Uterus (tissue), 4 donors: ENCODE data around the gene LPCAT2. TPM values are rescaled to one million over a fixed set of nuclear protein-coding genes. Genes with fewer than 3 reads are reported as not detected.

Experiments used
- DNase-seq, 2 donors: peaks; one replicate each; pipeline ENCODE4 v3.0.0-alpha.2; 2019 to 2020
- H3K27ac ChIP-seq, 2 donors: fragments of 200-600 bp; sonication (generic); 1 replicate in 1 of 2; 2 replicates in 1 of 2; pipeline ENCODE4 v1.5.1; 2016 to 2018
- H3K27me3 ChIP-seq, 2 donors: fragments of 200-600 bp; sonication (generic); one replicate each; pipeline ENCODE4 v1.5.1; 2018 to 2019; ENCODE audit warnings: control low read depth in 1 of 2
- H3K36me3 ChIP-seq, 2 donors: fragments of 200-600 bp; sonication (generic); one replicate each; pipeline ENCODE4 v1.5.1; 2019; ENCODE audit warnings: control low read depth in 1 of 2
- H3K4me1 ChIP-seq, 2 donors: fragments of 200-600 bp; sonication (generic); one replicate each; pipeline ENCODE4 v1.5.1; 2018 to 2019; ENCODE audit warnings: control low read depth in 1 of 2
- H3K4me3 ChIP-seq, 2 donors: fragments of 200-600 bp; sonication (generic); 1 replicate in 1 of 2; 2 replicates in 1 of 2; pipeline ENCODE4 v1.5.1; 2018 to 2019; ENCODE audit warnings: mild to moderate bottlenecking in 1 of 2
- H3K9me3 ChIP-seq, 2 donors: fragments of 200-600 bp; sonication (generic); one replicate each; pipeline ENCODE4 v1.5.1; 2019; ENCODE audit warnings: control low read depth in 1 of 2
- CTCF ChIP-seq, 4 experiments: fragments of 200-600 bp in 2 of 4; fragments of 450-650 bp in 2 of 4; sonication (generic) in 2 of 4; IDR thresholded peaks; one replicate each; pipeline ENCODE4 v1.5.1; 2016 to 2019; ENCODE audit warnings: antibody characterized with exemption in 4 of 4, mild to moderate bottlenecking in 2 of 4, moderate library complexity in 1 of 4
- POLR2A ChIP-seq, 2 donors: fragments of 450-650 bp; IDR thresholded peaks; one replicate each; pipeline ENCODE4 v1.6.1; 2016; ENCODE audit warnings: antibody characterized with exemption in 2 of 2, mild to moderate bottlenecking in 1 of 2, moderate library complexity in 1 of 2
- intact Hi-C: fragments of 100-400 bp; cut with DNase I; formaldehyde crosslinking; loops from one replicate; pipeline ENCODE4 v1.15.1; 2023; ENCODE audit warnings: low total_unique reads
- total RNA-seq, 4 donors: library from RNA; depleted of rRNA in 3 of 4; stranded (reverse); fragments of >200 nt in 3 of 4; gene quantifications; one replicate each; pipeline versions ENCODE4 v1.1.0 to v1.2.4, GENCODE V29; 2014 to 2023
- donor health status: DM: yes; HTN: yes; CAD: no.

LPCAT2 gene
- total RNA-seq, 4 donors from 2014 or later, result 28.8 to 52.9 (median 36.3) TPM

GRCh38 chr16:55470533-55471371, 38.1 kb upstream of the LPCAT2 start:
- Histone ChIP-seq H3K4me3 (no peak overlapping the region), H3K27ac (peak overlapping the region; percentile 58 to 65), H3K27me3 (no peaks in the 10 kb centered on the region), H3K9me3 (no peaks in the 10 kb centered on the region), H3K36me3 (no peaks in the 10 kb centered on the region), H3K4me1 (no peaks in the 10 kb centered on the region)
- intact Hi-C loops, result no loop called here
- no peak for DNase-seq
- no peak for TF ChIP-seq POLR2A (IDR thresholded peaks at IDR 0.05)
- no peak for TF ChIP-seq CTCF (IDR thresholded peaks at IDR 0.05)

- Histone ChIP-seq H3K36me3 (no peaks in the 10 kb centered on the region), H3K4me1 (peaks cover 0 to 4% of the 10 kb centered on the region in 2 donors), H3K9me3 (no peaks in the 10 kb centered on the region), H3K27me3 (no peaks in the 10 kb centered on the region), H3K4me3 (no peak overlapping the region), H3K27ac (peak overlapping the region; percentile 58 to 65)
- intact Hi-C loops, result no loop called here
- DNase-seq, result no peak
- TF ChIP-seq CTCF (IDR thresholded peaks at IDR 0.05) (no peak), POLR2A (IDR thresholded peaks at IDR 0.05) (no peak)
These were observed 37.3 kb upstream of the LPCAT2 start for GRCh38 chr16:55471448-55472097.

DNA sequence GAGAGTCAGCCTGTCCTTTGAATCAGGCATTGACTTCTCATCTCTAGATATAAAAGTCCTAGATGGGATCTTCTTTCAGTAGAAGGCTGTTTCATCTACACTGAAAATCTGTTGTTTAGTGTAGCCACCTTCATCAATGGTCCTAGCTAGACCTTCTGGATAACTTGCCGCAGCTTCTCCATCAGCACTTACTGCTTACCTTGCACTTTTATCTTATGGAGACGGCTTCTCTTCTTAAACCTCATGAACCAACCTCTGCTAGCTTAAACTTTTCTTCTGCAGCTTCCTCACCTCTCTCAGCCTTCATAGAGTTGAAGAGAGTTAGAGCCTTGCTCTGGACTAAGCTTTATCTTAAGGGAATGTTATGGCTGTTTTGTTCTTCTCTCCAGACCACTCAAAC, 35.3 kb upstream of the LPCAT2 start:
- H3K4me3 ChIP-seq, result no peak overlapping the region
- H3K27me3 ChIP-seq, result no peaks in the 10 kb centered on the region
- TF ChIP-seq POLR2A (IDR thresholded peaks at IDR 0.05), result no peak
- TF ChIP-seq CTCF (IDR thresholded peaks at IDR 0.05), result no peak
- no peaks in the 10 kb centered on the region for H3K36me3 ChIP-seq
- intact Hi-C loops, result no loop called here
- H3K4me1 ChIP-seq, result peaks cover 0 to 6% of the 10 kb centered on the region in 2 donors
- DNase-seq, result no peak
- H3K27ac ChIP-seq, result no peak overlapping the region
- H3K9me3 ChIP-seq, result no peaks in the 10 kb centered on the region

DNA sequence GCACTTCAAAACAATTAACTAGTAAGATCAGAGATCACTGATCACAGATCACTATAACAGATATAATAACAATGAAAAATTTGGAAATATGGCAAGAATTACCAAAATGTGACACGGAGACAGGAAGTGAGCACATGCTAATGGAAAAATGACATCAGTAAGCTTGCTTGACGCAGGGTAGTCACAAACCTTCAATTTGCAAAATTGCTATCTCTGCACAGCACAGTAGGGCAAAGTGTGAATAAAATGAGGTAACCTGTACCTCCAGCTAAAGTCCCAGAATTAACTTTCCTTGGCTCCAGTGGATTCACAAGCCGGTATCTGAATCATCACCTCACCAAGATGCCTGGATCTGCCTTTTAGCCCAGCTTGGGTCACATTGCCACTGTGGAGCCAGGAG, 34.1 kb upstream of the LPCAT2 start:
- peaks cover 0 to 6% of the 10 kb centered on the region in 2 donors for H3K4me1 ChIP-seq
- no peaks in the 10 kb centered on the region for H3K9me3 ChIP-seq
- H3K27me3 ChIP-seq, result no peaks in the 10 kb centered on the region
- DNase-seq, result no peak
- TF ChIP-seq CTCF (IDR thresholded peaks at IDR 0.05), result no peak
- TF ChIP-seq POLR2A (IDR thresholded peaks at IDR 0.05), result no peak
- H3K4me3 ChIP-seq, result no peak overlapping the region
- no peaks in the 10 kb centered on the region for H3K36me3 ChIP-seq
- intact Hi-C loops, result no loop called here
- H3K27ac ChIP-seq, result peak overlapping the region; percentile 95 to 97

DNA sequence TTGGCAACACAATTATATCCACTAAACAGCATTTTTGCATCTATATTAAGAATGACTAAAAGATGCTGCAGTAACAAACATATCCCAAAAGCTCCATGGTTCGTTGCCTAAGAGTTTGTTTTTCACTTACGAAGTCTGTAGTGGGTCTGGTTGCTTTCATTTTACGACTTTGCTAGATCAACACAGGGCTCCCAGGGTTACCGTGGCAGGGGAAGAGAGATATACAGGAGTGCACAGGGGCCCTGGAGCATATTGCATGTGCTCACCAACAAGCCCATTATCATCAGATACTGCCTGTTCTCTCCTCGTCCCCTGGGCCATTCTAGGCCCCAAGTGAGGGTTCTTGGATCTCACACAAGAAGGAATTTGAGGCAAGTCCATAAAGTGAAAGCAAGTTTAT, 33.0 kb upstream of the LPCAT2 start:
- H3K4me3 ChIP-seq, result peak overlapping the region in 1 of 2 donors; percentile 5
- TF ChIP-seq CTCF (IDR thresholded peaks at IDR 0.05) (no peak), POLR2A (IDR thresholded peaks at IDR 0.05) (peak in 1 of 2 donors; percentile 15)
- no peaks in the 10 kb centered on the region for H3K36me3 ChIP-seq
- intact Hi-C loops, result no loop called here
- H3K4me1 ChIP-seq, result peaks cover 0 to 6% of the 10 kb centered on the region in 2 donors
- no peaks in the 10 kb centered on the region for H3K27me3 ChIP-seq
- DNase-seq, result peak; percentile 68 to 74
- peak overlapping the region; percentile 95 to 97 for H3K27ac ChIP-seq
- H3K9me3 ChIP-seq, result no peaks in the 10 kb centered on the region
